ENCODE measurements around the gene AHI1. TPM values are rescaled to one million over a fixed set of nuclear protein-coding genes. Genes with fewer than 3 reads are reported as not detected.
A peak's percentile ranks its signal among the peaks of the same experiment; 100 is the strongest.

The AHI1 gene
- total RNA-seq, 1 donor from 2014 or later: 21.0 TPM

DNA sequence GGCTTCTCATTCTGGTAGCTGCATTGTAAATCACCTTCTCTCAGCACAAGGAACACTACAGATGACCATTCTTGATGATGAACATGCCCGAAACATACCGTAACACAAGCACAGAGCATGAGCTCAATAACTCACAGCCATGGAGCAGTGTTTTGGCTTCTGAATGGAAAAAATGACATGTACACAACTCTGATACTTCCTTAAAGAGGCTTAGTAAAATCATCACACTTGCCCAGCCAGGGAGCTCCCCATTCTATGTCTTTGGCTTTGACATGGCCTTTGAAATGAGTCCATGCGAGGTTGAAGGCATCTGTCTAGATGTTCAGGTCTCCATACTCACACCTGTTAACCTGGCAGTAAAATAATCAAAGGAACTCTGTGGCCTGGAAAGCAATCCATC is 228.8 kb downstream of the AHI1 start:
- Mint-ChIP-seq H3K4me3 (no peak overlapping the region), H3K4me1 (peaks cover 18% of the 10 kb centered on the region)
- peak; percentile 28 for ATAC-seq (ENCODE audit: low read depth)

DNA sequence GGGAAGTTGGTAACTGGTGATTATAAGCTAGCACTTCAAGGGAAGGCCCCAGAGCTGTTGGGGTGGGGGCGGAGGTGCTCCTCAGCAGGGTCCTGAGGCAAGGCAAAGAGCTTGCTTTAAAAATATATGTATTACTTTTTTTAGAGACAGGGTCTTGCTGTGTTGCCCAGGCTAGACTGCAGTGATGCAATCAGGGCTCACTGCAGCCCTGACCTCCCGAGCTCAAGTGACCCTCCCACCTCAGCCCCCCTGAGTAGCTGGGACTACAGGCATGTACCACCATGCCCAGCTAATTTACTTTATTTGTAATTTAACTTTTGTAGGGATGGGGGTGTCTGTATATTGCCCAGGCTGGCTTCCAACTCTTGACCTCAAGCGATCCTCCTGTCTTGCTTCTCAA is 229.3 kb downstream of the AHI1 start:
- Mint-ChIP-seq H3K9me3 (no peaks in the 10 kb centered on the region), H3K4me3 (no peak overlapping the region), H3K27me3 (no peaks in the 10 kb centered on the region), H3K27ac (no peak overlapping the region), H3K4me1 (peaks cover 18% of the 10 kb centered on the region), H3K36me3 (ENCODE audit: low read depth) (no peaks in the 10 kb centered on the region)
- TF ChIP-seq, protein P1, sequence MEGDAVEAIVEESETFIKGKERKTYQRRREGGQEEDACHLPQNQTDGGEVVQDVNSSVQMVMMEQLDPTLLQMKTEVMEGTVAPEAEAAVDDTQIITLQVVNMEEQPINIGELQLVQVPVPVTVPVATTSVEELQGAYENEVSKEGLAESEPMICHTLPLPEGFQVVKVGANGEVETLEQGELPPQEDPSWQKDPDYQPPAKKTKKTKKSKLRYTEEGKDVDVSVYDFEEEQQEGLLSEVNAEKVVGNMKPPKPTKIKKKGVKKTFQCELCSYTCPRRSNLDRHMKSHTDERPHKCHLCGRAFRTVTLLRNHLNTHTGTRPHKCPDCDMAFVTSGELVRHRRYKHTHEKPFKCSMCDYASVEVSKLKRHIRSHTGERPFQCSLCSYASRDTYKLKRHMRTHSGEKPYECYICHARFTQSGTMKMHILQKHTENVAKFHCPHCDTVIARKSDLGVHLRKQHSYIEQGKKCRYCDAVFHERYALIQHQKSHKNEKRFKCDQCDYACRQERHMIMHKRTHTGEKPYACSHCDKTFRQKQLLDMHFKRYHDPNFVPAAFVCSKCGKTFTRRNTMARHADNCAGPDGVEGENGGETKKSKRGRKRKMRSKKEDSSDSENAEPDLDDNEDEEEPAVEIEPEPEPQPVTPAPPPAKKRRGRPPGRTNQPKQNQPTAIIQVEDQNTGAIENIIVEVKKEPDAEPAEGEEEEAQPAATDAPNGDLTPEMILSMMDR (IDR thresholded peaks at IDR 0.05): no peak
- CTCF ChIA-PET: no interaction called here
- intact Hi-C loops (cut with micrococcal nuclease): no loop called here
- POLR2A ChIA-PET: no interaction called here
- ATAC-seq (ENCODE audit: low read depth): no peak
- no peak for DNase-seq

More for the DNA sequence above, 228.8 kb downstream of the AHI1 start:
- TF ChIP-seq, protein P1 (IDR thresholded peaks at IDR 0.05): no peak
- DNase-seq: no peak
- Mint-ChIP-seq H3K9me3 (no peaks in the 10 kb centered on the region), H3K27ac (no peak overlapping the region), H3K27me3 (no peaks in the 10 kb centered on the region), H3K36me3 (ENCODE audit: low read depth) (no peaks in the 10 kb centered on the region)
- ChIA-PET POLR2A (no interaction called here), CTCF (no interaction called here)
- intact Hi-C loops (cut with micrococcal nuclease): no loop called here

GRCh38 chr6:135267085-135267484 is 230.5 kb downstream of the AHI1 start:
- TF ChIP-seq, protein P1 (IDR thresholded peaks at IDR 0.05): no peak
- ChIA-PET POLR2A (no interaction called here), CTCF (no interaction called here)
- DNase-seq (no peak), ATAC-seq (ENCODE audit: low read depth) (no peak)
- H3K4me1 Mint-ChIP-seq: peaks cover 18% of the 10 kb centered on the region
- no peaks in the 10 kb centered on the region for H3K9me3 Mint-ChIP-seq
- intact Hi-C loops (cut with micrococcal nuclease): no loop called here
- H3K27ac Mint-ChIP-seq: no peak overlapping the region
- no peaks in the 10 kb centered on the region for H3K27me3 Mint-ChIP-seq
- H3K4me3 Mint-ChIP-seq: no peak overlapping the region
- no peaks in the 10 kb centered on the region for H3K36me3 Mint-ChIP-seq (ENCODE audit: low read depth)

GRCh38 chr6:135266675-135267074 is 230.9 kb downstream of the AHI1 start:
- POLR2A ChIA-PET: no interaction called here
- ATAC-seq (ENCODE audit: low read depth) (no peak), DNase-seq (no peak)
- no peaks in the 10 kb centered on the region for H3K27me3 Mint-ChIP-seq
- no peak overlapping the region for H3K27ac Mint-ChIP-seq
- CTCF ChIA-PET: no interaction called here
- TF ChIP-seq, protein P1 (IDR thresholded peaks at IDR 0.05): no peak
- no peaks in the 10 kb centered on the region for H3K9me3 Mint-ChIP-seq
- intact Hi-C loops (cut with micrococcal nuclease): no loop called here
- H3K36me3 Mint-ChIP-seq (ENCODE audit: low read depth): no peaks in the 10 kb centered on the region
- peaks cover 18% of the 10 kb centered on the region for H3K4me1 Mint-ChIP-seq
- no peak overlapping the region for H3K4me3 Mint-ChIP-seq

- ChIA-PET POLR2A (no interaction called here), CTCF (no interaction called here)
- H3K4me1 Mint-ChIP-seq: peaks cover 15% of the 10 kb centered on the region
- no peak for ATAC-seq (ENCODE audit: low read depth)
- H3K4me3 Mint-ChIP-seq: no peak overlapping the region
- no peak overlapping the region for H3K27ac Mint-ChIP-seq
- no peaks in the 10 kb centered on the region for H3K27me3 Mint-ChIP-seq
- no peak for DNase-seq
- TF ChIP-seq, protein P1 (IDR thresholded peaks at IDR 0.05): no peak
- intact Hi-C loops (cut with micrococcal nuclease): no loop called here
- H3K36me3 Mint-ChIP-seq (ENCODE audit: low read depth): no peaks in the 10 kb centered on the region
- no peaks in the 10 kb centered on the region for H3K9me3 Mint-ChIP-seq
Observed at GRCh38 chr6:135265278-135265677, 232.3 kb downstream of the AHI1 start.
